ENCODE data around the gene ATP23. TPM values are rescaled to one million over a fixed set of nuclear protein-coding genes. Genes with fewer than 3 reads are reported as not detected.

The ATP23 gene
- total RNA-seq, 1 donor from 2014 or later = 31.9 TPM

GRCh38 chr12:57927086-57927485 lies 14.3 kb upstream of the ATP23 start:
- no peaks in the 10 kb centered on the region for H3K4me1 ChIP-seq
- H3K36me3 ChIP-seq = no peaks in the 10 kb centered on the region
- no peak for DNase-seq (ENCODE audit: extremely low spot score in 2 of 2)
- no peak overlapping the region for H3K27ac ChIP-seq
- H3K9me3 ChIP-seq = no peaks in the 10 kb centered on the region
- no peak for TF ChIP-seq CTCF (IDR thresholded peaks at IDR 0.05)
- TF ChIP-seq POLR2A (IDR thresholded peaks at IDR 0.05) = no peak
- TF ChIP-seq POLR2AphosphoS5 (IDR thresholded peaks at IDR 0.05; ENCODE audit: insufficient read depth in 1 of 2, low read depth in 1 of 2) = no peak
- no peak overlapping the region for H3K4me3 ChIP-seq
- intact Hi-C loops (cut with DNase I) = no loop called here
- no peaks in the 10 kb centered on the region for H3K27me3 ChIP-seq

DNA sequence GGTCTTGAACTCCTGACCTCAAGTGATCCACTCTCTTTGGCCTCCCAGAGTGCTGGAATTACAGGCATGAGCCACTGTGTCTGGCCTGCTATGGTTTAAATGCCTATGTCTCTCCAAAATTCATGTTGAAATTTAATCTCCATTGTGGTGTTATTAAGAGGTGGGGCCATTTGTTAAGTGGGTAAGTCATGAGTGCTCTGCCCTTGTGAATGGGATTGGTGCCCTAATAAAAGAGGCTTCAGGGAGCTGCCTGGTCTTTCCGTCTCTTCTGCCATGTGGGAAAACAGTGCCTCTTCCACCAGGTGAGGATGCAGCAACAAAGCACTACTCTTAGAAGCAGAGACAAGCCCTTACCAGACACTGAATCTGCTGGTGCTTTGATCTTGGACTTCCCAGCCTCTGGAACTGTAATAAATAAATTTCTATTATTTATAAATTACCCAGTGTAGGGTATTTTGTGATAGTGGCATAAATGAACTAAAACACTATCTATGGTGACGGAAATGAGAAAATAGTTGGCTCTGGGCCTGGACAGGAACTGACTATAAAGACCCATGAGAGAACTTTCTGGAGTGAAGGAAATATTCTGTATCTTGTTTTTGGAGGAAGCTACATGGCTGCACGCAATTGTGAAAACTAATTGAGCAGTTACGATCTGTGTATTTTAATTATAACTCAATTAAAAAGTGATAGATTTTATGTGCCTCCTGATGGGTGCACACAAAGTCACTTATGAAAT lies 12.1 kb upstream of the ATP23 start:
- Histone ChIP-seq H3K27ac (no peak overlapping the region), H3K36me3 (no peaks in the 10 kb centered on the region), H3K27me3 (no peaks in the 10 kb centered on the region), H3K4me3 (no peak overlapping the region), H3K9me3 (no peaks in the 10 kb centered on the region), H3K4me1 (no peaks in the 10 kb centered on the region)
- intact Hi-C loops (cut with DNase I) = no loop called here
- TF ChIP-seq POLR2A (IDR thresholded peaks at IDR 0.05) = no peak
- no peak for TF ChIP-seq CTCF (IDR thresholded peaks at IDR 0.05)
- TF ChIP-seq POLR2AphosphoS5 (IDR thresholded peaks at IDR 0.05; ENCODE audit: insufficient read depth in 1 of 2, low read depth in 1 of 2) = no peak
- no peak for DNase-seq (ENCODE audit: extremely low spot score in 2 of 2)

GRCh38 chr12:57934819-57935218 lies 6.5 kb upstream of the ATP23 start:
- intact Hi-C loops (cut with DNase I) = no loop called here
- Histone ChIP-seq H3K4me3 (no peak overlapping the region), H3K36me3 (no peaks in the 10 kb centered on the region), H3K27me3 (no peaks in the 10 kb centered on the region), H3K4me1 (no peaks in the 10 kb centered on the region), H3K27ac (no peak overlapping the region), H3K9me3 (no peaks in the 10 kb centered on the region)
- TF ChIP-seq POLR2A (IDR thresholded peaks at IDR 0.05) = no peak
- TF ChIP-seq CTCF (IDR thresholded peaks at IDR 0.05) = no peak
- no peak for TF ChIP-seq POLR2AphosphoS5 (IDR thresholded peaks at IDR 0.05; ENCODE audit: insufficient read depth in 1 of 2, low read depth in 1 of 2)
- DNase-seq (ENCODE audit: extremely low spot score in 2 of 2) = no peak

- intact Hi-C loops (cut with DNase I) = no loop called here
- Histone ChIP-seq H3K4me3 (peak overlapping the region; percentile 57 to 61), H3K9me3 (no peaks in the 10 kb centered on the region), H3K27me3 (no peaks in the 10 kb centered on the region), H3K27ac (no peak overlapping the region), H3K36me3 (no peaks in the 10 kb centered on the region), H3K4me1 (peaks cover under 1% of the 10 kb centered on the region)
- DNase-seq (ENCODE audit: extremely low spot score in 2 of 2) = no peak
- TF ChIP-seq CTCF (IDR thresholded peaks at IDR 0.05) = no peak
- no peak for TF ChIP-seq POLR2AphosphoS5 (IDR thresholded peaks at IDR 0.05; ENCODE audit: insufficient read depth in 1 of 2, low read depth in 1 of 2)
- TF ChIP-seq POLR2A (IDR thresholded peaks at IDR 0.05) = no peak
Measured at GRCh38 chr12:57935331-57935730, 6.0 kb upstream of the ATP23 start.

DNA sequence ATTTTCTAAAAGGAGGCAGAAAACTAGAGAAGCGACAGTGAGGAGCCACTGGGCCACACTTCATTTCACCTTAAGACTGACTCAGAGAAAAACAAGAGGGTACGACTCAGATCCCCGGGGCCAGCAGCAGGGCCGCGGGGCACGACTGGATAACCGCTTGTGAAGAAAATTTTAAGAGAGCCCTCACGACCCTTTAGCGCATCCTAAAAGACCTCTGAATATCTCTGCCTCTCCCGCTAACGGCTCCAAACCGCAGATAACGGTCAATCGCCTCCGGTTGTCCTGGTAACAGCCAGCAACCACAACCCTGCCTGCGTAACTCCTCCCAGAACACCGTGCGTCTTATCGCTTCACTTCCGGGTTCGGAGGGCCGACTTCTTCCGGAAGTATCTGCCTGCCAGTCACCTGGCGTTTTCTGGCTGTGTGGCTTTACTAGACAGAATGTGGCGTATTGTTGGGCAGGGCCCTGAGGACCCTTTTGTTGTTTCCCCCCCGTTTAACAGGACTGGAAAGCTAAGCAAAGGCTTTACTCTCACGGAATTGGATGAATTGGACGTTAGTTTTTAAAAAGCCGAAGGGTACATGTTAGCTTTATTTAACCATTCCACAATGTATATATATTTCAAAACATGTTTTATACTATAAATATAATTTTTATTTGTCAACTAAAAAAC lies 5.4 kb upstream of the ATP23 start:
- peaks cover 7% of the 10 kb centered on the region for H3K4me1 ChIP-seq
- H3K27me3 ChIP-seq = no peaks in the 10 kb centered on the region
- TF ChIP-seq POLR2A (IDR thresholded peaks at IDR 0.05) = no peak
- peak; percentile 61 to 92 for TF ChIP-seq POLR2AphosphoS5 (IDR thresholded peaks at IDR 0.05; ENCODE audit: insufficient read depth in 1 of 2, low read depth in 1 of 2)
- peak in 1 of 3 experiments; percentile 4 for TF ChIP-seq CTCF (IDR thresholded peaks at IDR 0.05)
- no peaks in the 10 kb centered on the region for H3K36me3 ChIP-seq
- peak overlapping the region; percentile 51 for H3K27ac ChIP-seq
- peak in 1 of 2 donors; percentile 92 for DNase-seq (ENCODE audit: extremely low spot score in 2 of 2)
- H3K4me3 ChIP-seq = peak overlapping the region; percentile 57 to 61
- H3K9me3 ChIP-seq = no peaks in the 10 kb centered on the region
- intact Hi-C loops (cut with DNase I) = no loop called here

All from vagina (tissue), 2 donors.